Adrenal gland (tissue), 12 donors: ENCODE measurements around the gene POLR1E. TPM values are rescaled to one million over a fixed set of nuclear protein-coding genes. Genes with fewer than 3 reads are reported as not detected.
"Not testable (repeated sequence)": the region's sequence is repeated elsewhere in the genome, so short reads cannot be mapped to it uniquely, and the experiment has no call there.

ENCODE experiments used
- DNase-seq, 7 donors: peaks; one replicate each; pipeline ENCODE4 v3.0.0-alpha.2; 2019 to 2020
- H3K27ac ChIP-seq, 5 donors: fragments of 200-600 bp; sonication (generic) in 4 of 5; 1 replicate in 3 of 5; 2 replicates in 2 of 5; pipeline versions ENCODE4 v1.5.1 to v1.8.0; 2016 to 2020; ENCODE audit warnings: mild to moderate bottlenecking in 1 of 5
- H3K27me3 ChIP-seq: fragments of 200-600 bp; 2 replicates; pipeline ENCODE4 v1.8.0; 2021
- H3K36me3 ChIP-seq, 2 donors: fragments of 200-600 bp; replicated peaks in 1 of 2; 1 replicate in 1 of 2; 2 replicates in 1 of 2; pipeline versions ENCODE4 v1.5.1 to v1.8.0; 2018 to 2022
- H3K4me1 ChIP-seq, 2 donors: fragments of 200-600 bp; replicated peaks in 1 of 2; 1 replicate in 1 of 2; 2 replicates in 1 of 2; pipeline versions ENCODE4 v1.5.1 to v1.8.0; 2018 to 2021
- H3K4me3 ChIP-seq, 4 donors: fragments of 200-600 bp; sonication (generic) in 3 of 4; one replicate each; pipeline ENCODE4 v1.5.1; 2016 to 2018
- H3K9me3 ChIP-seq, 3 donors: fragments of 200-600 bp; sonication (generic) in 1 of 3; replicated peaks in 1 of 3; 1 replicate in 2 of 3; 2 replicates in 1 of 3; pipeline versions ENCODE4 v1.5.1 to v1.8.0; 2016 to 2021
- CTCF ChIP-seq, 6 experiments: fragments of 450-650 bp in 4 of 6; fragments of 200-600 bp in 2 of 6; sonication (generic) in 1 of 6; IDR thresholded peaks; 1 replicate in 5 of 6; 2 replicates in 1 of 6; pipeline versions ENCODE4 v1.5.1 to v1.8.0; 2016 to 2021; ENCODE audit warnings: antibody characterized with exemption in 6 of 6, mild to moderate bottlenecking in 2 of 6, moderate library complexity in 1 of 6
- POLR2A ChIP-seq, 2 donors: fragments of 450-650 bp; IDR thresholded peaks; one replicate each; pipeline ENCODE4 v1.6.1; 2017; ENCODE audit warnings: antibody characterized with exemption in 2 of 2, mild to moderate bottlenecking in 2 of 2, moderate library complexity in 1 of 2
- WGBS, 4 donors: extraction: QIAGEN DNeasy Blood & Tissue Kit in 2 of 4; methylation state at CpG; one replicate each; pipeline versions ENCODE4 v1.1.5 to v1.1.7; 2013 to 2017; 5-methylcytosine and 5-hydroxymethylcytosine counted together
- intact Hi-C, 2 donors: fragments of 100-400 bp; cut with DNase I; formaldehyde crosslinking; loops; one replicate each; pipeline versions ENCODE4 v1.14.1 to v1.15.0; 2022 to 2023
- polyA plus RNA-seq, 3 donors: library from polyadenylated mRNA; stranded (reverse); fragments of 200-250 nt in 2 of 3; fragments of 350-450 nt in 1 of 3; fragmentation: Illumina TruSeq in 1 of 3; extraction: RNeasy Lipid Tissue Mini Kit (QIAGEN cat#74804) in 1 of 3; gene quantifications; one replicate each; pipeline ENCODE4 v1.2.3, GENCODE V29; 2013 to 2014
- total RNA-seq, 9 donors: library from RNA; depleted of rRNA in 4 of 9; stranded (reverse); fragments of >200 nt in 4 of 9; fragments of 120-200 nt in 1 of 9; fragmentation: NEBNext Ultra II Directional in 1 of 9; extraction: Animal tissue kit (Norgen Biotek cat#: 25700) in 1 of 9; gene quantifications; one replicate each; pipeline versions ENCODE4 v1.1.0 to v1.2.4, GENCODE V29; 2013 to 2023
- donor health status: healthy with polysubstance abuse.
- donor health status: Bipolar disorder and iron deficiency.
- donor health status: DM: yes; HTN: yes; CAD: no.
- donor health status: DM: no; HTN: no; CAD: no.
- donor health status: DM: no; HTN: no; CAD: no.
- donor health status: DM: yes; HTN: yes; CAD: no.

The POLR1E gene
- total and polyA plus RNA-seq, 12 donors, result 12.6 to 113 (median 20.9) TPM

DNA sequence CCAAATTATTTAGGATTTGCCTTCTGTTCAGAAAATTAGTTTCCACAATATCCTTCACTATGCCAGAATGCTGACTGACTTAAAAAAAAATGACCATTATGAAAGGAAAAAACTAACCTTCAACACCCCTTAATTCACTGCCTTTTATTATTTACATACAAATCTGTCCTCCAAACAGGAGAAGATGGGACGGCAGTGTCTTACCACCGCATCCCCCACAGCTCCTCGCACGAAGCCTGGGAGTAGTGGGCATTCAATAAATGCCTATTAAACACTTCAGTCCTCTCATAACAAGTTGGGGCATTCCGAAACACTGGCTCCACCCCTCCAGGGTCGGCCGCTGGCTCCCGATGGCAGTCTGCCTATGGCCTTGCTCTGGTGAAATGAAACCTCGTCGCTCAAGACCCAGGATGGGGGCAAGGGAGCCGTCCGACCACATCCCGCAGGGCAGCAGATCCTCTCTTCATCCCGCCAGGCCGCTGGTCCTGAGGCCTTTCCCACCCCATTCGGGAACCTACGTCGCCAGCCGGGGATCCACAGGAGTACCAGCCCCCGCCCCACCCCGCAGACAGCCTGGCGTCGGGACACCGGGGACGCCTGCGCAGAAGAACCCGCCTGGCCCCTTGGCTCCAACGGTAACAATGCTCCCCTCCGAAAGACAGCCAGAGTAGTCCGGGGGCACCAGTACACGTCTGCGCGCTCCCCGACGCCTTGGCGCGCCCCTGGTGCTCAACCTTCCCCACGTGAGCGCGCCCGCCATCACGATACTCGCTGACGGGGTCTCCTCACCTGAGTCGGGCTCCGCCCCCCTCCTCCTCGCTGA lies 21.1 kb upstream of the POLR1E start:
- Histone ChIP-seq H3K36me3 (no peaks in the 10 kb centered on the region), H3K27me3 (no peaks in the 10 kb centered on the region), H3K27ac (peak overlapping the region; percentile 93 to 100 (median 99)), H3K9me3 (no peaks in the 10 kb centered on the region), H3K4me1 (peaks cover 11 to 26% of the 10 kb centered on the region in 2 donors), H3K4me3 (peak overlapping the region; percentile 21 to 96 (median 86))
- TF ChIP-seq CTCF (IDR thresholded peaks at IDR 0.05) (peak in 1 of 6 experiments; percentile 14), POLR2A (IDR thresholded peaks at IDR 0.05) (peak; percentile 16 to 71)
- intact Hi-C loops, result loop anchor here in 1 of 2 donors (5.0 kb wide), 1 partner anchor 37 kb away; no protein-coding TSS in a partner anchor
- WGBS, 4 donors, result 0 to 1% (median 0%) methylated on average over 25 to 47 of the region's 47 CpGs
- peak; percentile 76 to 90 (median 84) for DNase-seq

- intact Hi-C loops, result no loop called here
- H3K27me3 ChIP-seq, result no peaks in the 10 kb centered on the region
- H3K4me3 ChIP-seq, result peak within 1 kb of the TSS; percentile 21 to 96 (median 86)
- peak; percentile 98 to 100 (median 100) for DNase-seq
- H3K36me3 ChIP-seq, result no peaks in the 10 kb centered on the region
- no peaks in the 10 kb centered on the region for H3K9me3 ChIP-seq
- 0 to 2% (median 0%) methylated on average over 18 to 52 of the region's 52 CpGs for WGBS, 4 donors
- peaks cover 11 to 26% of the 10 kb centered on the region in 2 donors for H3K4me1 ChIP-seq
- peak in 1 of 2 donors; percentile 81 for TF ChIP-seq POLR2A (IDR thresholded peaks at IDR 0.05)
- TF ChIP-seq CTCF (IDR thresholded peaks at IDR 0.05), result no peak
- H3K27ac ChIP-seq, result peak within 1 kb of the TSS; percentile 93 to 100 (median 99)
Observed at GRCh38 chr9:37465249-37466036, 20.3 kb upstream of the POLR1E start, which contains the start of gene ZBTB5. TSS of gene ZBTB5 (minus strand) at chr9:37465450. CDS start at chr9:37442551, 22,899 bp downstream.

- intact Hi-C loops, result no loop called here
- DNase-seq, result peak in 6 of 7 donors; percentile 75 to 92 (median 82)
- Histone ChIP-seq H3K9me3 (no peaks in the 10 kb centered on the region), H3K27me3 (no peaks in the 10 kb centered on the region), H3K4me3 (peak overlapping the region in 3 of 4 donors; percentile 50 to 86 (median 54)), H3K36me3 (no peaks in the 10 kb centered on the region), H3K4me1 (peaks cover 11 to 26% of the 10 kb centered on the region in 2 donors), H3K27ac (peak overlapping the region; percentile 90 to 100 (median 99))
- peak; percentile 72 to 73 for TF ChIP-seq POLR2A (IDR thresholded peaks at IDR 0.05)
- TF ChIP-seq CTCF (IDR thresholded peaks at IDR 0.05), result no peak
- WGBS, 4 donors, result 0 to 1% (median 0%) methylated on average over 21 to 47 of the region's 47 CpGs
Observed at GRCh38 chr9:37466037-37466709, 19.6 kb upstream of the POLR1E start.

- H3K4me1 ChIP-seq, result peaks cover 11 to 27% of the 10 kb centered on the region in 2 donors
- H3K27ac ChIP-seq, H3K36me3 ChIP-seq, H3K27me3 ChIP-seq, H3K4me3 ChIP-seq, DNase-seq, intact Hi-C loops, H3K9me3 ChIP-seq: not testable (repeated sequence)
- 91 to 93% (median 92%) methylated on average over 17 of the region's 17 CpGs for WGBS, 4 donors
Observed at GRCh38 chr9:37467530-37467929, 18.2 kb upstream of the POLR1E start.
